ENCODE measurements around the gene EPHB2. TPM values are rescaled to one million over a fixed set of nuclear protein-coding genes. Genes with fewer than 3 reads are reported as not detected.
A peak's percentile ranks its signal among the peaks of the same experiment; 100 is the strongest.
"Not testable (repeated sequence)": the region's sequence is repeated elsewhere in the genome, so short reads cannot be mapped to it uniquely, and the experiment has no call there.

The EPHB2 gene
- total RNA-seq, 1 donor from 2014 or later, result 3.9 TPM

DNA sequence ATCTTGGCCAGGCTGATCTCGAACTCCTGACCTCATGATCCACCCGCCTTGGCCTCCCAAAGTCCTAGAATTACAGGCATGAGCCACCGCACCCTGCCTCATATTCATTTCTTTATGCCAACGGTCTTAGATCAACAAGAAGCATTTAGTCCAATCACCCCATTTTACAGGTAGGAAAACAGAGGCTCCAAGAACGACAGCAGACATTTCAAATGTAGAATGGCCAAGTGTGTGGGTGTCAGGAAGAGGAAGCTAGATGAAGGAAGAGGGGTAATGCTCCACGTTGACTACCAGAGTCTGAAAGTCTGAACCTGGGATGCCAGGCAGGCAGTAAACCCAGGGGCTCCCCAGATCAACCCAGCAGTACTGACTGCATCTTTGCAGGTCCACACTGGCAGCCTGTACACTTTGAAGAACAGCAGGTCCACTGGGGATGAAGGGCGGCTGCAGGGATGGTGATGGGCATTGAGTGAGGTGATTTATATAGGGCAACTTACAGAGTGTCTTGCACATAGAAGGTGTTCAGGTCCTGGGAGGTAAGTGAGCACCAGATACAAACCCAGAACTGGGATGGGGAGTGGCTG is 120.2 kb downstream of the EPHB2 start:
- H3K36me3 ChIP-seq, result no peaks in the 10 kb centered on the region
- H3K4me1 ChIP-seq, result peaks cover 35% of the 10 kb centered on the region
- no peak for TF ChIP-seq POLR2A (IDR thresholded peaks at IDR 0.05)
- TF ChIP-seq POLR2AphosphoS5 (IDR thresholded peaks at IDR 0.05; ENCODE audit: insufficient read depth in 1 of 2, low read depth in 1 of 2), result no peak
- H3K4me3 ChIP-seq, result no peak overlapping the region
- no peaks in the 10 kb centered on the region for H3K9me3 ChIP-seq
- no peak for DNase-seq (ENCODE audit: extremely low spot score in 2 of 2)
- no peak overlapping the region for H3K27ac ChIP-seq
- intact Hi-C loops (cut with DNase I), result no loop called here
- no peaks in the 10 kb centered on the region for H3K27me3 ChIP-seq

DNA sequence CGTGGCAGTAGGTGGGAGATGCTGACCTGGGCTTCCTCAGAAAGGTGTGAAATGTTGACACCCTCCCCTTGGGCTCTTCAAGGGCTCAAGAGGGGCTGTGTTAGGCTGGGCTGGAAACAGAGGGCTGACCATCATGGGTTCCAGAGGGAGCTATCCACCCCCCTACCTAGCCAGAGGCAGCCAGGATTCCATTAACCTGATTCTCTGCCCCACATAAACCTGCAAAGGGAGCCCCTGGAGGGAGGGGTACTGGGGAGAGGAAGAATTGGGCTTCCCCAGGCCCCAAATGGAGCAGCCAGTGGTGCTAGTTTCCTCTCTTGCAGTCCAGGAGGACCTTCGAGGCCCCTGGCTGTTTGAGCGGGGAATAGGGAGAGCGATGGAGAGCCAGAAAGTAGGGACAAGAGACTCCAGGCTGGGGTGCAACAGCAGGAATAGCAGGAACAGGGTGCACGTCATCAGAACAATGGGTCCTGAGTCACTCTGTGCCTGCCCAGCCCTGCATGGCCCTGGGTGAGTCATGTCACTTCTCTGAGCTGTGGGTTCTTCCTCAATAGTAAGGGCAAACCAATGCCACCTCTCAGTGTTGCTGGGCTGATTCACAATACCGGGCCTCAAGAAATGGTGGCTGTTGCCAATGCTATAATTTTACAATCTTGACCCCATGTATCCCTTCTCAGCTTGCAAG is 121.2 kb downstream of the EPHB2 start:
- TF ChIP-seq POLR2A (IDR thresholded peaks at IDR 0.05) (no peak), POLR2AphosphoS5 (IDR thresholded peaks at IDR 0.05; ENCODE audit: insufficient read depth in 1 of 2, low read depth in 1 of 2) (peak in 1 of 2 donors; percentile 73)
- DNase-seq (ENCODE audit: extremely low spot score in 2 of 2), result no peak
- Histone ChIP-seq H3K27me3 (no peaks in the 10 kb centered on the region), H3K36me3 (no peaks in the 10 kb centered on the region), H3K4me1 (peaks cover 25% of the 10 kb centered on the region), H3K27ac (peak overlapping the region; percentile 45), H3K4me3 (no peak overlapping the region), H3K9me3 (no peaks in the 10 kb centered on the region)
- intact Hi-C loops (cut with DNase I), result no loop called here

DNA sequence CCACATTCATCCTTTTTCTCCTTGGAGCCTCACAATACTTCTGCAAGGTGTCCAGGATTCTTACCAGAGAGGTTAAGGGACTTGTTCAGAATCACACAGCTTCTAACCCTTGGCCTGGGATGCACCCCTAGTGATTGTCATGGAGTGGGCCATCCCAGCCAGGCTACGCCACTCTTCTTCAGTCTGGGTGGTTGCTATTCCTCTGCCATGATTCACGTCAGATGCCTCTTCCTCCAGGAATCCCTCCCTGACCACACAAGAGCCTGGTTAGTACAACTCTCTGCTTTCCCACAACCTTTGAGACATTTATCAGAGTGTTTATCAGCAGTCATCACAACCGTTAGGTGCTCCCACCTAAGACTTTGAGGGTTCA is 121.8 kb downstream of the EPHB2 start:
- intact Hi-C loops (cut with DNase I), result no loop called here
- Histone ChIP-seq H3K36me3 (no peaks in the 10 kb centered on the region), H3K4me3 (no peak overlapping the region), H3K9me3 (no peaks in the 10 kb centered on the region), H3K4me1 (peaks cover 20% of the 10 kb centered on the region), H3K27ac (no peak overlapping the region), H3K27me3 (no peaks in the 10 kb centered on the region)
- TF ChIP-seq POLR2A (IDR thresholded peaks at IDR 0.05) (no peak), POLR2AphosphoS5 (IDR thresholded peaks at IDR 0.05; ENCODE audit: insufficient read depth in 1 of 2, low read depth in 1 of 2) (no peak)
- TF ChIP-seq, protein P1, sequence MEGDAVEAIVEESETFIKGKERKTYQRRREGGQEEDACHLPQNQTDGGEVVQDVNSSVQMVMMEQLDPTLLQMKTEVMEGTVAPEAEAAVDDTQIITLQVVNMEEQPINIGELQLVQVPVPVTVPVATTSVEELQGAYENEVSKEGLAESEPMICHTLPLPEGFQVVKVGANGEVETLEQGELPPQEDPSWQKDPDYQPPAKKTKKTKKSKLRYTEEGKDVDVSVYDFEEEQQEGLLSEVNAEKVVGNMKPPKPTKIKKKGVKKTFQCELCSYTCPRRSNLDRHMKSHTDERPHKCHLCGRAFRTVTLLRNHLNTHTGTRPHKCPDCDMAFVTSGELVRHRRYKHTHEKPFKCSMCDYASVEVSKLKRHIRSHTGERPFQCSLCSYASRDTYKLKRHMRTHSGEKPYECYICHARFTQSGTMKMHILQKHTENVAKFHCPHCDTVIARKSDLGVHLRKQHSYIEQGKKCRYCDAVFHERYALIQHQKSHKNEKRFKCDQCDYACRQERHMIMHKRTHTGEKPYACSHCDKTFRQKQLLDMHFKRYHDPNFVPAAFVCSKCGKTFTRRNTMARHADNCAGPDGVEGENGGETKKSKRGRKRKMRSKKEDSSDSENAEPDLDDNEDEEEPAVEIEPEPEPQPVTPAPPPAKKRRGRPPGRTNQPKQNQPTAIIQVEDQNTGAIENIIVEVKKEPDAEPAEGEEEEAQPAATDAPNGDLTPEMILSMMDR (IDR thresholded peaks at IDR 0.05), result no peak
- no peak for DNase-seq (ENCODE audit: extremely low spot score in 2 of 2)

DNA sequence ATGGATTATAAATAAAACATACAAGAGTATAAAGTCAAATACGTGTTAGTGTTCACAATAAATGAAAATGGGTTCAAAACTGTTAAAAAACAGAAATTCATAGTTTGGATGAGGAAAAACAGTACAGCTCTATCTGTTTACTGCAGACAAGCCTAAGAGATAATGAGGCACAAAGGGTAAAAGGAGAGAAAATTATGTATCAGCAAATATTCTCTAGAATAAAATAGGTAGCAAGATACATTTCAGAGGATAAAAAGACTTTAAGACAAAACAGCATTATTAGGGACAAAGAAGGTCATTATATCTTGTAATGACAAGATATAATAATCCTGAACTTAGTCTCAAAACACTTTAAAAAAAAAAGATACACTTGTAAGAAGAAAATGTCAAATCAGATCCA is 123.1 kb downstream of the EPHB2 start:
- Histone ChIP-seq H3K4me1 (peaks cover 12% of the 10 kb centered on the region), H3K27ac (no peak overlapping the region), H3K27me3 (no peaks in the 10 kb centered on the region), H3K4me3 (no peak overlapping the region), H3K36me3 (no peaks in the 10 kb centered on the region), H3K9me3 (no peaks in the 10 kb centered on the region)
- no peak for TF ChIP-seq POLR2AphosphoS5 (IDR thresholded peaks at IDR 0.05; ENCODE audit: insufficient read depth in 1 of 2, low read depth in 1 of 2)
- no peak for TF ChIP-seq POLR2A (IDR thresholded peaks at IDR 0.05)
- TF ChIP-seq, protein P1 (IDR thresholded peaks at IDR 0.05), result no peak
- intact Hi-C loops (cut with DNase I), result no loop called here
- DNase-seq (ENCODE audit: extremely low spot score in 2 of 2), result no peak

DNA sequence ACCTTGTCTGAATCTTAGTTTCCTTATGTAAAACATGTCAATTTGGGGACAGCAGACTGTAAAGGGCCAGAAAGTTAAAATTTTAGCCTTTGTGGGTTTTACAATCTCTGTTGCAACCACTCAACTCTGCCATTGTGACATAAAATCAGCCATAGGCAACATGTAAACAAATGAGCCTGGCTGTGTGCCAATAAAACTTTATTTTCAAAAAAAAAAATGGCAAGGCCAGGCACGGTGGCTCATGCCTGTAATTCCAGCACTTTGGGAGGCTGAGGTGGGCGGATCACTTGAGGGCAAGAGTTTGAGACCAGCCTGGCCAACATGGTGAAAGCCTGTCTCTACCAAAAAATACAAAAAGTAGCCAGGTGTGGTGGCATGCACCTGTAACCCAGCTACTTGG is 123.8 kb downstream of the EPHB2 start:
- H3K9me3 ChIP-seq; H3K27me3 ChIP-seq; intact Hi-C loops (cut with DNase I); H3K4me1 ChIP-seq; DNase-seq (ENCODE audit: extremely low spot score in 2 of 2); H3K4me3 ChIP-seq; H3K36me3 ChIP-seq; H3K27ac ChIP-seq: not testable (repeated sequence)

DNA sequence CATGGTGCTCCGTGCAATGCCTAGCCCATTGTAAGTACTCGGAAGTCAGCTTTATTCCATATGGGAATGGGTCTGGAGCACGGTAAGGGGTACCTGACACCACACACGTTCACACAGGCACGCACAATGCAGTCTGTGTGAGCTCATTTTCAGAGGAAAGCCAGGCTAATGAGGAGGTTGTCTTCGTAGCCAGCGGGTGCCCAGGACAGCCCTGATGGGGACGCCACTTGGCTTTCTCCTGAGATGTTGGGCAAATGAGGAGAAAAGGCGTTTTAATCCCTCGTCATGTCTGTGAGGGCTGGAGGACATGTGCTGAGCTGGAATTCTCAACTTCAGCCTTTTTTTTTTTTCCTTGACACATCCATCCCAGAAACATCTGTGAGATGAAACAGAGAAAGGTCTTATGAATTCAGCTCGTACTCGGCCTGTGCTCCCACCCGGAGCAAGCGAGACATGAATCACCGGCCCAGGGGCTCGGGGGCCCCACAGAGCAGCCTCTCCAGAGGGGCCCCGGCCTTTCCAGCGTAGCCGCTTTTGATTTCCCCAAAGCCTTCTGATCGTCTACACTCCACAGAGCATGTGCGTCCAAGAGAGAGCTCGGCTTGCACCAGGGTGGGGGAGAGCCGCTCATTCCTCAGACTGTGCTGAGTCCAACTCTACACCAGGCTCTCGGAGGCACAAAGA is 125.1 kb downstream of the EPHB2 start:
- no peak overlapping the region for H3K4me3 ChIP-seq
- H3K4me1 ChIP-seq, result no peaks in the 10 kb centered on the region
- no peaks in the 10 kb centered on the region for H3K9me3 ChIP-seq
- TF ChIP-seq POLR2A (IDR thresholded peaks at IDR 0.05) (no peak), POLR2AphosphoS5 (IDR thresholded peaks at IDR 0.05; ENCODE audit: insufficient read depth in 1 of 2, low read depth in 1 of 2) (no peak)
- TF ChIP-seq, protein P1 (IDR thresholded peaks at IDR 0.05), result no peak
- intact Hi-C loops (cut with DNase I), result no loop called here
- no peak overlapping the region for H3K27ac ChIP-seq
- H3K27me3 ChIP-seq, result no peaks in the 10 kb centered on the region
- H3K36me3 ChIP-seq, result no peaks in the 10 kb centered on the region
- DNase-seq (ENCODE audit: extremely low spot score in 2 of 2), result no peak

All from vagina (tissue), 2 donors.